Stimulated activated CD4-positive, alpha-beta T cell treated with anti-CD3 and anti-CD28 coated beads, TNF-alpha, amount 100 ng/mL, for 4 hours (primary cell): ENCODE results near the gene ZNF532.

Source experiments
- DNase-seq, 3 experiments: peaks; one replicate each; pipeline ENCODE4 v3.0.0-alpha.2; 2020; ENCODE audit warnings: low read depth in 3 of 3

ZNF532 gene

DNA sequence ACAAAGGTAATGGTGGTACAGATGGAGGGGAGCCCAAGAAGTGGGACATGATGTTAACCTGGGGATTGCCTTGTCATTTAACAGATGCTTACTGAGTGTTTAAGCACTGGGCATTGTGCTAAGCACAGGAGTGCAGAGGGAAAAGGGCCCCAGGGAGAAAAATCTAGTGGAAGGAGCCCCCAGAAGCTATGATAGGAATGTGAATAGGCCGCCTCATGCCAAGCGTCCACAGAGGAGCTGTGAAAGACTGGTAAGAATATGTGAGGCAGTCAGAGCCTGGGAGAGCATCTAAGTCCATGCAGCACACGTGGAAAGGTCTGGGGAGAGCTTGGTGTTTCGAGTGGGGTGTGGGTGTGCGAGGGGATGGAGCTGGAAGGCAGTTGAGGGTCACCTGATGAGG, 5.5 kb downstream of the ZNF532 start:
- no peak for DNase-seq

DNA sequence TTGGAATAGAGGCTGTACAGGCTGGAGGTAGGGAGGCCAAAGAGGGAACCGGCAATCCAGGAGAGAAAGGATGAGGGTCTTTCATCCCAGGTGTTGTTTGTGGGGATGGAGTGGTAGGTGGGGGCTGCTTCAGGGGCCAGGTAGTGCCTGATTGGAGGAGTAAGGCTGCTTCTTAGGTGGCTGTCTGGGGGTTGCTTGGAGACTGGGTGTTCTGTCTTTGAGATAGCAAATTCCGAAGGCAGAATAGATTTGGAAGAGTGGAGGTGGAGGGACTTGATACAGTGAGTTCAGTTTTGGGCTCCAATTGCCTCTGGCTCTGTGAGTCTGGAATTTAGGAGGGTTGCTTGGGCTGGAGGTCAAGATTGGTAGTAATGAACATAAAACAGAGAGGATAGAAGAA, 5.9 kb downstream of the ZNF532 start:
- no peak for DNase-seq

DNA sequence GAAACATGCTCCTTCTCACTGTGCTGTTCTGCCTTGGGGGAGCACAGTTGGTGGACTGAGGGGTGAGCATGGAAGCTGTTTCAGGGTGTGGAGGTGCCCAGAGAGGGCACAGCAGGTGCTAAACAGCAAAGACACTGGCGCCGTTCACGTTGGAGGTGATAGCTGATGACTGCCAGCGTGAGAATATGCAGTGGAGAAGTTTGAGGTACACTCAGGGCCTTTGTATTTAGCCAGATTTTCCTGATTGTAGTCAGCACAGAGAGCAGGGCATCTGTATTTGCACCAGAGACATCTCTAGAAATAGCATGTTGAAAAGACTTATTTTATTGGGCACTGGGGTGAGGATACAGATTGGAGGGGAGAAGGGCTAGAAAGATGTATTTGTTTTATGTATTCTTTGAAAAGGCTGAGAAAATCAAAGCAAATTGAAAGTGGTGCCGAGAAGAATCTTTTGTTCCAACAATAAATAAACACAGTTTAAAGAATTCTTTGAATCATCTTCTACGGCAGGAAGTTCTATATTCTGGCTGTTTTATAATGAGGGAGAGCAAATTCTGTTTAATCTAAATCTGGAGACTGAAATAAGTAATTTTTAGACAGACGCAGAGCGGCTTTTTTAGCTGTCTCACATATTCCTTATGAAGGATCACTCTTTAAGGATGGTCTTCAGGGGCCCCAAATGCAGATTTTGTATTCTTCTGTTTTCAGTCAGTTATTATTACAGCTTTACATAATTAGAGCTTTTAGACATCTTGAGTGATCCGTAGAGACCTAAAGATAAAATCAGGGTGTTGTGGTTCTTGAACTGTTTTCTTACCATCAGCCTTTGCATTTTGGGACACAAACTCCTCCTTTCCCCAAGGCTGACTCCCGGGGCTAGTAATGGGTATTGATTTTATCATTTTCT, 7.1 kb downstream of the ZNF532 start:
- DNase-seq: no peak

DNA sequence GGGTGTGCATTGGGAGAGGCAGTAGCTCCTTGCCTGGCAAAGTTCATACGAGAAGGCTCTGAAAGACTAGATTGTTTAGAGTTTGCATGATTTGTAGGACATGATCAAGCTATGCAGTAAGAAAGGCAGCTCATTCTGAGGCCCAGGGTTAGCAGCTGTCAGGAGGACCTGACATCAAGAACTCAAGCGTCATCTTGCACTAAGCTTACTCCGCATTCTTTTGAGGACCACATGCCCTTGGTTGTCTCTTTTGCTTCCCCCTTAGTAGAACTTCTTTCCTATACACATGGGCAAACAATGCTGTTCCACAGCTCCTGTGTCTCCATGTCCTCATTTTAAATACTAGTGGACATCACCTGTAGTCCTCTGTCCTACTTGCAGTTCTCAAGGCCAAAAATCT, 14.0 kb downstream of the ZNF532 start:
- DNase-seq: no peak

DNA sequence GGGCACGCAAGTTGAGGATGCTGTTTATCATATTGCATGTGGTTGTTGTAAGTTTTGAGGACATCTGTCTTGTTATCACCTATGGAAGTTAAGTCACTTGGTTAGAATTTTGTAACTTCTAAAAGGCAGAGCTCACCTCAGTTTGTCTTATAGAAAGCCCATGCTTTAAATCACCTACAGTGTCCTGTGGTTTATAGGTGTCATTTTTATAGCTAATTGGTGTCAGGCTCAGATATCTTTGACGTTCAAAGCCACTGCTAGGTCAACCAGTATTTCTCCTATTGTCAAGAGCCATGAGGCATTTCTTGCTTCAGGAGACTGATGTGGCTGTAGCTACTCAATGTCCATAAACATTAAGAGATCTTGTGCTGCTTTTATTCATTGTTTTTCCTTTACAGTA, 16.8 kb downstream of the ZNF532 start:
- no peak for DNase-seq

DNA sequence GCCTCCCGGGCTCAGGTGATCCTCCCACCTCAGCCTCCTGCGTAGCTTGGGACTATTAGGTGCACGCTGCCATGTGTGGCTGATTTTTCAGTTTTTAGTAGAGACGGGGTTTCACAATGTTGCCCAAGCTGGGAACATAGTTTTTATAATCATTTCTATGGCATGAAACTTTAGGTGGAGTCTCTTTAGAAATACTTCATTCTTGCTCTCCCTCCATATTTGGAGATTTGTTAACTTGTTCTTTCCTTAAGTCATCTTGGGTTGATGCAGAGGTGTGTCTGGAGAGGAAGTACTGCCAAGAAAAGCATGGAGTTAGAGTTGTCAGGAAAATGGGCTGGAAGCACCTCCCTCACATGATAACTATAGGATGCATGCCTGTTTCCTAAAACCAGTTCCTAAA, 17.4 kb downstream of the ZNF532 start:
- no peak for DNase-seq

DNA sequence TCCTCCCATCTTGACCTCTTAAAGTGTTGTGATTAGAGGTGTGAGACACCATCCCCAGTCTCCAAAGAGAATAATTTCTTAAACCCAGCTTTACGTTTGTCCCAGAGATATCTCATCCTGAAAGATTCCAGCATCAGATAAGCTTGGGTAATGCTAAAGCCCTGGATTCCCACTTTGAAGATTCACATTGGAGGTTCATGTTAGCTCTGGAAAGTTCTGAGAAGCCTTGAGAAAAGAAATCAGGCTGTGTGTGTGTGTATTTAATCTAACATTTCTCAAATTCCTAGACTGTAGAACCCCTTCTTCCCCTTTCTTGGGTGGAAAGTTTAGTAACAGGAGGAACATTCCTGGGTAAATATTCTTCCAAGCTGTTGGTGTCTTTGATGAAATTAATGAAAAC, 18.0 kb downstream of the ZNF532 start:
- DNase-seq: no peak

DNA sequence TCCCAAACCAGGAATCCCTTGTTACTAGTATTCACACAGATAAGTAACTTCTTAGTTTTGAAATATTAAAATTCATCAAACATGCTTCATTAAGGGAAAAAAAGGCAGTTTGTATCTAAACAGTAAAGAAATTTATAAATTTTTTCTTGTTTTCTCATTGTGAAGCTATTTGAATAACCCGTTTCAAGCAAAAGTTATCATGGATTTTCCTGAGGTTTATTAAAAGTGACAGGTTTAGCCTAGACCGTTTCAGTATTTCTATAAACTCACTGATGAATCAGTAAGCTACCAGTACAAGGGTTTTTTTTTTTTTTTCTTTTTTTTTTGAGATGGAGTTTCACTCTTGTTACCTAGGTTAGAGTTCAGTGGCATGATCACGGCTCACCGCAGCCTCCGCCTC, 20.0 kb downstream of the ZNF532 start:
- no peak for DNase-seq

DNA sequence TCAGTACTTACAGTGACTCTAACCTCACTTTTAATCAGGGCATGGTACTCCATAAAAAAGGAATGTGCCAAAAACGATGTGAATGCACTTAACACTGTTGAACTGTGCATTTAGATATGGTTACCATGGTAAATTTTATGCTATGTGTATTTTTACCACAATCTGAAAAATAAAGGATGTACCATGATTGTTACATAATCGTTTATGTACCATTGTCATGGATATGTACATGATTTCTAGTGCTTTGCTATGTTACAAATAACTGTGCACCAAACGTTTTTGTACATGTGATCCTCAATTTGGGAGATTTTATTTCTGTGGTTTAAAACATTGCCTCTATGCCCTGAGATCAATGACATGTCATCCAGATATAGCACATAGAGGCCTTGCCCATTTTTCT, 21.8 kb downstream of the ZNF532 start:
- DNase-seq: no peak

DNA sequence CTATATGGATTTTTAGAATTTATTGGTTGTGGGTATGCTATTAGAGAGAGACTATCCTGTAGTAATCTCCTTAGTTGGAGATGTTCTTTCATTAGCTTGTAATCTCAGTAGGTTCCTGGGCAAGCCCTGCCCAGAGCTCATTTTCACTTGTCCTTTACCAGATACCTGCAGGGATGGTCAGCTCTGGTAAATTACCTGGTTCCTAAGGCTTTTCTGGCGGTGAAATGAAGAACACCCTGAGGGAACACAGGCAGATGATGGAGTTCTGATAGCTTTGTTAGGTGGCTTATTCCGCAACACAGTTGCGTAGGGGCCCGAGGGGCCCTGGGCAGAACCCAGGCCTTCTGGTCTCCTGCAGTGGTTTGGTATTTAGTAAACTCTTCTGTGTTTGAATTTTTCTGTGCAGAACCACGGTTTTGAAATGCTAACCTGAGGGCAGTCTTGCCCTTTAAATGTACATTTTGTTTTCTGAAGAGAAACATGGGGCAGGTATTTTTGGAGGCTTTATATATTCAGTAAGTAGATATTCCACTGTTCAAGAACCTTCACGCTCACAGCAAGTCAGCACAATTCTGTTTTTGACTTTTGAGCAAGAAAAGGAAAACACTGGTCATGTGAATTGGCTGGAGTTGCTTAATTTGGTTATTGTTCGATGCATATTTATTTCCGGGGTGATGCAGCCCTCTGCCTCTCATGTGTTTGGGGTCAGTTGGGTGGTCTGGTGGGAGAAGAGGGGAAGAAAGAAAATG, 22.4 kb downstream of the ZNF532 start:
- DNase-seq: no peak

DNA sequence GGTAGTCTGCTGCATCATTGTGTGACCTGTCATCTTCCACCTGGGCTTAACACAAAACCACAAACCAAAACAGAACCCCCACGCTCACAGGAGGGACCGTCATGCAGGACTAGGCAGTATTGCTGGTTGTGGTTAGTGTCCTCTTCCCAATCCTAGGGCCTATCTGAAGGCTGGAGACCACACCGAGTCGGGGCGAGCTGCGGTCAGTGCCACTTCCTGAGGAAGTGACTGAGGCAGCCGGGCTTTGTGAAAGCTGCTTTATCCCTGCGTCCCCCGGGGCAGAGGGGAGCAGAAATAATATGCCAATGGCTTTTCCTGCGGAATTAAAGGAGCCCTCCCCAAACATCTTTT, 22.9 kb downstream of the ZNF532 start:
- DNase-seq: no peak

DNA sequence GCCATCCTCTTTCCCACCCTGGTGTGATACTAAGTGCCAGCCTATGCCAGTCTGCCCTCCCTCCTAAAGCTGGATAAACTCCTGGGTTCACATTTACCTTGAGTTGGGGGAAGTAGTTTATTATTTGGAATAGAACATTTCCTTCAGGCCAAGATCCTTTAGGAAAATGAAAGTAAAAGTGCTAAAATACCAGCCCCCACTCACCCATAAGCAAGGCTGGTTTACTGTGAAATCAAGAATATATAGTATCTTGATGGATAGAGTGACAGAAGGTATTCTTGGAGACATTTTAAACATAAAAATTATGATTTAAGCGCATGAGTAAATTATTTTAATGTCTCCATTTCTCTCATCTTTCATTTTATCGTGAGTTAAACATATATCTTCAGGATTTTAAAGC, 27.1 kb downstream of the ZNF532 start:
- no peak for DNase-seq

DNA sequence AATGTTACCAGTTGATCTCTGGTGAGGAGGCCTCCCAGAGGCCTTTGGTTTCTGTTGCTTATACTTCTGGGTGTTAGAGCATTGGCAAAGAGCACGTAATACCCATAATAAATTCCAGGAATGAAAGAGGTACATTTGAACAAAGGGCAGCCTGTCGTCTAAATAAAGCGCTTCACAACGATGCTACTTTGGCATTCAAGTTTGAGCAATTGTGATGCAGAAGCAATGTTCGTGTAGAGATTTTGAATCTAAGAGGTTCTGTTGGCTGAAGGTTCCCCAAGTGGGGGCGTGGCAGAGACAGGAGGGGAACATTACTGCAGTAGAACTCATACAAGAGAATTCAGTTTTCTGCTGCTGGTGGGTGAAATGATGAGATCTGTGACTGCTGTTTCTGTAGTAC, 27.8 kb downstream of the ZNF532 start:
- no peak for DNase-seq

DNA sequence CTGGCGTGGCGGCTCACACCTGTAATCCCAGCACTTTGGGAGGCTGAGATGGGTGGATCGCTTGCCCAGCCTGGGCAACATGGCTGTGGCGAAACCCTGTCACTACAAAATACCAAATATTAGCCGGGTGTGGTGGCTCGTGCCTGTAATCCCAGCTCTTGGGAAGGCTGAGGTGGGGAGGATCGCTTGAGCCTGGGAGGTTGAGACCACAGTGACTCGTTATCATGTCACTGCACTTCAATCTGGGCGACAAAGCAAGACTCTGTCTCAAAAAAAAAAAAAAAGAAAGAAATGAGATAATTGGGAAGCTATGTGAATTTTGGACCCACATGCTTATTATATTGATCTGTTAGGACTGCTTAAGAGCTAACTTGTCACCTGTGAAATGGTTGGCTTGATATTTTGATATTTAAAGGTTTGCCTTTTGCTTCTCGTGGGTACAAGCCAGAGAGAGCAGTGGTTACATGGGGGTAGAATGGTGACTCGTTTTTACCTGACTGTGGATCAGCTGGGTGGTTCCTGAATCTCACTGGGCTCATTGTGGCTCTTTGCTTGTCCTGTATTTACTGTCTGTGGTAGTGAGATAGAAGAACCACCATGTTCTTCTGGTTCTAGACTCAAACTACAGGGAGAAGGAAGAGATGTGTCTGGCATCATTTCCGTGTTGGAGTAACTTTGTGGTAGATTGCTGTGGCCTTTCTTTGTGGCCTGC, 28.9 kb downstream of the ZNF532 start:
- no peak for DNase-seq

DNA sequence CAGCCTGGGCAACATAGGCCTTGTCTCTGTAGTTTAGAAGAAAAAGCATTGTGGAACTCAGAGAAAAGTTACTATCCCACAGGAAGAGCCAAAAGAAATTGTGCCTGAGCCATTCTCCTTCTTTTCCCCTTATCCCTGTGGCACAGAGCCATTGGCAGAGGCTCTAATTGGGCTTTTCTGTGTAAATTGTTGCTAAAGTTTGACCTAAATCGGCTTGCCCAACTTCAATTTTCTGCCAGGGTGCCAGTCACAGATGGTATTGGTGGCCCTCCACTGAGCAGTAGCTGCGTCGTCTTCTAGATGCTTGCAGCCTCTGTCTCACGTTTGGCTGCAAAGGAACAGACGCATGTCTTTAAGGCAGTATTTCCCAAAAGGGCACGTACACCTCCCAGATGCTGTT, 30.3 kb downstream of the ZNF532 start:
- no peak for DNase-seq

DNA sequence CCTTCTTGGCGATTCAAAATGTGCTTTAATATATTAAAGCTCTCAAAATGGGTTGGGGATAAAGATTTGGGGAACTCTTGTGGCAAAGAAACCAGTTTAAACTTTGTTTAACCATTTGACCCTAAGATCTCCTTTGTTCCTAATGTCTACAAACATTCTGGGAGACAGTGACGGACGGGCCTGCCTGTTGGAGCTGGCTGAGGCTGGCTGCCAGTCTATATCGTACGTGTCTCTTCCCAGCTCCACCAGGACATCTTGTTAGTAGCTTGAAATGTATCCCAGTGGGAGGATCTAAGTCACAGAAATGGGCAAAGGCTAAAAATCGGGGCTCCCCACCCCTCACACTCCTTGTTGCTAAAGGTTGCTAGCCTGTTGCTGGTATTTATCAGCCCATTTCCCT, 30.7 kb downstream of the ZNF532 start:
- no peak for DNase-seq

DNA sequence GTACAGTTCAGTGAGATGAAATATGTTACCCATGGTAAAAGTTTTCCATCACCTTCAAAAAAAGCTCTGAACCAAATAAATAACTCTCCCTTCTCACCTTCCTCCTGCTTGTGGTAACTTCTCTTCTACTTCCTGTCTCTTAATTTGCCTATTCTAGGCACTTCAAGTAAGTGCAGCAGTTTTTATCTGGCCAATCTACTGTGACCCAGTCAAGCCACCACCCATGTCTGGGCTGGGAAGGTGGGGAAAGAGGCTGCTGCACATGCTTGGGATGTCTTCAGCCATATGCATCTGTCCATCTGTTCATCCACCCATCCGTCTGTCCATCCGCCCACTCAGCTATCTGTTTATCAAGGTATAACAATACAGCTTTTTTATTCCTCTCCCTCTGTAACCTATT, 31.6 kb downstream of the ZNF532 start:
- no peak for DNase-seq

DNA sequence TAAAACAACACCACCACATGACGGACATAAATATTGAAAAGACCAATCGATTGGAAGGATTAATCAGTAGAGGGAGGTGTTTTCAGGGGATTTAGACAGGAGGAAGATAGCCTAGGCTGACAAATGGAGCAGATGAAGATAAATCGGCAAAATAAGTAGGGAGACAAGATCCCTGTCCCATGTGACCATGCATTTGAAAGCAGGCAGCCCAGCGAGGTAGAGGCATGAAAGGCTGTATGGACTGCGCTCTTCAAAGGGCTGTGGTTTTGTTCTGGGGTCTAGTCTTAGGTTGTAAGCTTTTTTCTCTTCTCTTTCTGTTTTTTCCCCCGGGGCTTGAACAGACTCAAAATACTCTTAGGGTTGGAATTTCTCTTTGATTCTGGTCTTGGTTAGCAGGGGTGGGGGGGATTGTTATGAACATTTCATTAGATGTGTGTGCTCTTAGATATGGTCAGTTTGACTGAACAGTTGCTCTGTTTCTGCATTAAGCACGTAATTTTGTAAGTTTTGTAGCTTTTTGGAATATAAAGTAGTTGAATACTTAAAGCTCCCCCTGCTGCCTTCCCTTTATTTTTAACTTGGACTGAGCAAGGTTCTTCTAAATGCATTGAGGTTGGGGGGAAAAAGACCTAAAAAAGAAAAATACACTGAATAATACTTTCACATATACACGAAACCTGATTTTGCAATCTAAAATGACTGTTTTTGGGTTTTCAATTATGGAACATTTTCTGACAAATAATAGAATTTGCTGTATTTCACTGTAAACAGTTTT, 32.2 kb downstream of the ZNF532 start:
- DNase-seq: no peak

DNA sequence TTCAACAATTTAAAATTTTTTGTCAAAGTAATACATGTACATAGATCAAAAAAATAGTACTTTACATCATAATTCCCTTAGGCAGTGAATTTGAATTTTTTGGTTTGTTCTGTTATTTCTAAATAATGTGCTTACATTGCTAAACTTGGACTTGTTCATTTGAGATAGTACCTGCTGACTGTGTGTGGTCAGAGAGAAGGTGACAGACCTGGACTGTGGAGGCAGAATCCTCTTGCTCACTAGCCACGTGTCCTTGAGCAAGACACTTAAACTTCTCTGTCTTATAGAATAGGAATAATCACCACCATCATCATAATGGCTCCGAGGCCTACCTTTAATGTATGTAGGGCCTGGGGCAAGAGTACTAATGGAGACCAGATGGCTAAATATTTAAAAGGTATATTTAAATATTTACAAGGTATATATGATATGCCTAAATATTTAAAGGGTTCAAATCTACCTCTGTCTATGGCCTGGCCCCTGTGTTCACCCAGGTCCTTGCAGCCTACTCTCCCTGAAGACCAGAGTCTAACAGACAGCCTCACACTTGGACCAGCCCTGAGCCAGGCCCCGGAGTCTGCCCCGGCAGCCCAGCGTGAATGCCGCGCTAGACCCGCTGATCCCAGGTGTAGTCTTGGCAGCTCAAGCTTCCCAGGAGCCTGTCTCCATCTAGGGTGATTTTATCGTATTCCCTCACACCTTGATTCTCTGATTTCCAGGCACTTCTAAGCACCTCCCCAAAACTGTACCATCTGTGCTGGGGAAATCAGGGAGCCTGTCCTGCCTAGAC, 33.5 kb downstream of the ZNF532 start:
- DNase-seq: no peak

DNA sequence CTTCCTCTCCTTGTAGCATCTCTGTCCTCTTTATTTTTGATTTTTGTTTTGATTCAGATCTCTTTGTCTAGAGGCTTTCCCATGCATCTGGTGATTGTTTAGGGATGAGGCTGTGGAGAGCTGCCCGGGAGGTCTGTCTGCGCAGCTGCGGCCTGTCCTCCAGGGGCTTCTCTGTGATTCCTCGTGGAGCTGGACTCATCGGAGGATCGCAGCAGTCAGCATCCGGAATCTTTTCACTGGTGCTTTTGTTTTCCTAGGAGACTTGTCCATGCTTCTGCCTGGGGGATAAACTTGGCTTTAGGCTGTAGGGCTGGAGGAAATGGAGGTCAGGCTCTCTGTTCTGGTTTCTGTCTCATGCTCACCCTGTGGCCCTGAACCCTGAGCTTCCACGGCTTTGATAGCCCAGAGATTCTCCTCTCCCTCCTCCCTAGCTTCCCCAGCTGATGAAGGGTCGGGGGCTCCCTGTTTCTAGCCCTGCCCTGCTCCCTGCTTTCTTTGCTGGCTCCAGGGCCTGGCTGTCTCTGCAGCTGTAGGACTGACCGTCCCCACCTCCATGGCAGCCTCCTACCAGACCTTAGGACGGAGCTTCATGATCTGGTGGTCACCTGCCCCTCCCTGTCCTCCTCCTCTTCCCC, 35.5 kb downstream of the ZNF532 start:
- DNase-seq: no peak

DNA sequence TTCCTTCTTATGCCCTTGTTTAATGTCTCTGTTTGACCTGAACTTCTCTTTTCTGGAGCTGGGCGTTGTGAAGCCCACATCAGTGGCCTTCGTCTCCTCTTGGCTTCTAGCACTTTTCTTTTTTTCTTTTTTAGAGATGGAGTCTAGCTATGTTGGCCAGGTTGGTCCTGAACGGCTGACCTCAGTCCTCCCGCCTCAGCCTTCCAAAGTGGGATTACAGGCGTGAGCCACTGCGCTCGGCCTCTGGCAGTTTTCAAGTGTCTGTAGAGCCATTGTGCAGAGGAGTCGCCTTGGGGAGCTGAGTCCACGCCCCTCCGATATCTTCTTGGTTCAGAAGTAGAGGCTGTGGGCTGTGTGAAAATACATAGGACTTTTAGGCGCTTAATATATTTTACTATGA, 36.5 kb downstream of the ZNF532 start:
- no peak for DNase-seq
